ENCODE results near the gene C11orf58. TPM values are rescaled to one million over a fixed set of nuclear protein-coding genes. Genes with fewer than 3 reads are reported as not detected.

The C11orf58 gene
- total RNA-seq, 3 donors from 2014 or later = 63.6 to 124 (median 65.5) TPM

GRCh38 chr11:16758382-16759024 lies 20.1 kb downstream of the C11orf58 start:
- Histone ChIP-seq H3K4me1 (ENCODE audit: low read depth) (no peaks in the 10 kb centered on the region), H3K4me3 (no peak overlapping the region), H3K9me3 (no peaks in the 10 kb centered on the region), H3K36me3 (ENCODE audit: low read depth) (peaks cover 4% of the 10 kb centered on the region)
- no peak for DNase-seq
- TF ChIP-seq, protein P1, sequence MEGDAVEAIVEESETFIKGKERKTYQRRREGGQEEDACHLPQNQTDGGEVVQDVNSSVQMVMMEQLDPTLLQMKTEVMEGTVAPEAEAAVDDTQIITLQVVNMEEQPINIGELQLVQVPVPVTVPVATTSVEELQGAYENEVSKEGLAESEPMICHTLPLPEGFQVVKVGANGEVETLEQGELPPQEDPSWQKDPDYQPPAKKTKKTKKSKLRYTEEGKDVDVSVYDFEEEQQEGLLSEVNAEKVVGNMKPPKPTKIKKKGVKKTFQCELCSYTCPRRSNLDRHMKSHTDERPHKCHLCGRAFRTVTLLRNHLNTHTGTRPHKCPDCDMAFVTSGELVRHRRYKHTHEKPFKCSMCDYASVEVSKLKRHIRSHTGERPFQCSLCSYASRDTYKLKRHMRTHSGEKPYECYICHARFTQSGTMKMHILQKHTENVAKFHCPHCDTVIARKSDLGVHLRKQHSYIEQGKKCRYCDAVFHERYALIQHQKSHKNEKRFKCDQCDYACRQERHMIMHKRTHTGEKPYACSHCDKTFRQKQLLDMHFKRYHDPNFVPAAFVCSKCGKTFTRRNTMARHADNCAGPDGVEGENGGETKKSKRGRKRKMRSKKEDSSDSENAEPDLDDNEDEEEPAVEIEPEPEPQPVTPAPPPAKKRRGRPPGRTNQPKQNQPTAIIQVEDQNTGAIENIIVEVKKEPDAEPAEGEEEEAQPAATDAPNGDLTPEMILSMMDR (IDR thresholded peaks at IDR 0.05) = no peak
- ATAC-seq = no peak
- intact Hi-C loops (cut with DNase I, micrococcal nuclease) = no loop called here

GRCh38 chr11:16759857-16760508 lies 21.5 kb downstream of the C11orf58 start:
- Histone ChIP-seq H3K4me1 (ENCODE audit: low read depth) (no peaks in the 10 kb centered on the region), H3K4me3 (no peak overlapping the region), H3K9me3 (no peaks in the 10 kb centered on the region), H3K36me3 (ENCODE audit: low read depth) (no peaks in the 10 kb centered on the region)
- intact Hi-C loops (cut with DNase I, micrococcal nuclease) = no loop called here
- DNase-seq = no peak
- ATAC-seq = no peak
- TF ChIP-seq, protein P1 (IDR thresholded peaks at IDR 0.05) = no peak

DNA sequence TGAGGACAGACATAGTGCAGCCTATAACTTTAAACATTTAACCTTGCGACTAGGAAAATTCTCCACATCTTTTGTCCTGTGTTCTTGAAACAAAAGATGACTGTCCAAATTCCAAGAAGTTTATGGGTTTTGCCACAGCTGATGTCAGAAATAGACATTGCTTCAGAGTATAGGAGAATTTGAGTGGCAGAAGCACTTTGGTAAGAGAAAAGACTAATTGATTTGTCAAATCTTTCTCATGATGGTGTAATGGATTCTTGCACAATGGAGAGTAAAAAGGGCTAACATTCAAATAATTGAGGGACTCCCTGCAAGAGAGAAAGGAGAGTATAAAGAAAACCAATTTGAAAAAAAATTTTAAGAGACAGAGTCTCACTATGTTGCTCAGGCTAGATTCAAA lies 25.3 kb downstream of the C11orf58 start:
- H3K9me3 ChIP-seq = no peaks in the 10 kb centered on the region
- DNase-seq = no peak
- TF ChIP-seq, protein P1 (IDR thresholded peaks at IDR 0.05) = no peak
- H3K4me1 ChIP-seq (ENCODE audit: low read depth) = no peaks in the 10 kb centered on the region
- H3K4me3 ChIP-seq = no peak overlapping the region
- no peaks in the 10 kb centered on the region for H3K36me3 ChIP-seq (ENCODE audit: low read depth)
- ATAC-seq = no peak
- intact Hi-C loops (cut with DNase I, micrococcal nuclease) = no loop called here

- H3K4me3 ChIP-seq = no peak overlapping the region
- intact Hi-C loops (cut with DNase I, micrococcal nuclease) = no loop called here
- TF ChIP-seq, protein P1 (IDR thresholded peaks at IDR 0.05) = no peak
- ATAC-seq (no peak), DNase-seq (no peak)
- no peaks in the 10 kb centered on the region for H3K4me1 ChIP-seq (ENCODE audit: low read depth)
- no peaks in the 10 kb centered on the region for H3K9me3 ChIP-seq
- no peaks in the 10 kb centered on the region for H3K36me3 ChIP-seq (ENCODE audit: low read depth)
Measured at GRCh38 chr11:16764888-16765287, 26.4 kb downstream of the C11orf58 start.

DNA sequence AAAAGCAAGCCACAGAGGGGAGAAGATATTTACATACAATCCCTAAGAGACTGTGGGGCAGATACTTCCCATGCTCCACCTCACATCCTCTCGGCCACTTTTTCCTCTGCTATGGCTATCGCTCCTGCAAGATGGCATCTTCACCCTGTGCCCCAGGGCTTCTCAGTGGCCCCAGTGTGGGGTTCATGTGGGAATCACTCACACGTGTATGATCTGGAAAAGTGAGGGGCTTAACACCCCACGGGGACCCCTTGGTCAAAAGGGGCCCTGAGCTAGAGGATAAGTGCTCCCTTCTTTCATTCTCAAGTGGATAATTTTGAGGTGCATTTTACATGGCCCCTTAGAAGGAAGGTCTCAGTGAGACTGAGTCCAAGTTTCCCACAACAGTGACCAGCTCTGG lies 28.7 kb downstream of the C11orf58 start:
- intact Hi-C loops (cut with DNase I, micrococcal nuclease) = no loop called here
- Histone ChIP-seq H3K4me3 (no peak overlapping the region), H3K9me3 (no peaks in the 10 kb centered on the region), H3K4me1 (ENCODE audit: low read depth) (no peaks in the 10 kb centered on the region), H3K36me3 (ENCODE audit: low read depth) (no peaks in the 10 kb centered on the region)
- TF ChIP-seq, protein P1 (IDR thresholded peaks at IDR 0.05) = no peak
- no peak for DNase-seq
- ATAC-seq = no peak

Measured in mucosa of descending colon (tissue), 3 donors.